A549 (cell line): ENCODE data around the gene ATP2C1. TPM values are rescaled to one million over a fixed set of nuclear protein-coding genes. Genes with fewer than 3 reads are reported as not detected.

Source experiments
- ATAC-seq, 2 experiments: fragments of 200-7000 bp in 1 of 2; fragments of >200 bp in 1 of 2; cut with Nextera tagmentation in 1 of 2; cut with Tn5 transposase in 1 of 2; 3 replicates each; pipeline versions ENCODE4 v1.8.0 to v1.9.1; 2018 to 2020; ENCODE audit warnings: mild to moderate bottlenecking in 1 of 2, moderate library complexity in 1 of 2
- CTCF ChIA-PET: fragments of 300-600 bp; sonication (Branson Sonifier 250); formaldehyde crosslinking; extraction: SDS; loops from one replicate; lab custom pipeline; 2021; ENCODE audit warnings: antibody characterized with exemption, inconsistent platforms; lab: Yijun Ruan, JAX
- POLR2A ChIA-PET: fragments of 350-600 bp; formaldehyde crosslinking; extraction: SDS; loops from one replicate; lab custom pipeline; 2021; ENCODE audit warnings: antibody characterized with exemption, inconsistent platforms; lab: Yijun Ruan, JAX
- DNase-seq, 2 experiments: peaks; one replicate each; pipeline versions ENCODE4 v3.0.0 to v3.0.0-alpha.2; 2011 to 2016; ENCODE audit warnings: low read depth in 1 of 2, low spot score in 1 of 2
- FAIRE-seq: peaks from 2 replicates; lab custom pipeline; 2011; peaks lifted over from hg19 to GRCh38; lab: Jason Lieb, UNC
- H3K27ac ChIP-seq, 2 experiments: fragments of >200 bp; sonication (Bioruptor Twin); formaldehyde crosslinking; 3 replicates each; pipeline ENCODE4 v1.5.1; 2016 to 2017
- H3K4me1 ChIP-seq: fragments of >200 bp; sonication (Bioruptor Twin); formaldehyde crosslinking; 3 replicates; pipeline ENCODE4 v1.6.1; 2016
- H3K4me2 ChIP-seq: fragments of >200 bp; sonication (Bioruptor Twin); formaldehyde crosslinking; 3 replicates; pipeline ENCODE4 v1.6.1; 2016
- H3K4me3 ChIP-seq: fragments of >200 bp; sonication (Bioruptor Twin); formaldehyde crosslinking; 3 replicates; pipeline ENCODE4 v1.5.1; 2016
- H3K9me3 ChIP-seq: fragments of >200 bp; sonication (Bioruptor Twin); formaldehyde crosslinking; 3 replicates; pipeline ENCODE4 v1.6.1; 2016
- BCL3 ChIP-seq: fragments of >200 bp; sonication (Bioruptor Twin); formaldehyde crosslinking; IDR thresholded peaks from 3 replicates; pipeline ENCODE4 v1.6.1; 2016
- BHLHE40 ChIP-seq: IDR thresholded peaks from 2 replicates; pipeline ENCODE4 v1.6.1; 2012; ENCODE audit warnings: low read depth, low read length, inconsistent platforms
- CBX2 ChIP-seq: fragments of 200-600 bp; sonication (generic); IDR thresholded peaks from 2 replicates; pipeline ENCODE4 v1.6.1; 2016; ENCODE audit warnings: low read depth, mild to moderate bottlenecking, borderline replicate concordance
- CEBPB ChIP-seq, 2 experiments: fragments of >200 bp in 1 of 2; sonication (Bioruptor Twin) in 1 of 2; formaldehyde crosslinking in 1 of 2; IDR thresholded peaks; 2 replicates each; pipeline ENCODE4 v1.6.1; 2012 to 2016
- CHD2 ChIP-seq: fragments of 150-350 bp; IDR thresholded peaks from 2 replicates; pipeline ENCODE4 v1.6.1; 2014; ENCODE audit warnings: low read length; ENCODE audit not compliant: partially characterized antibody
- CHD4 ChIP-seq: fragments of 200-600 bp; sonication (generic); IDR thresholded peaks from 2 replicates; pipeline ENCODE4 v1.6.1; 2016; ENCODE audit warnings: antibody characterized with exemption, mild to moderate bottlenecking, borderline replicate concordance
- CTCF ChIP-seq: fragments of >200 bp; sonication (Bioruptor Twin); formaldehyde crosslinking; IDR thresholded peaks from 3 replicates; pipeline ENCODE4 v1.5.1; 2016
- EP300 ChIP-seq, 2 experiments: fragments of >200 bp; sonication (Bioruptor Twin); formaldehyde crosslinking; IDR thresholded peaks; 2 replicates in 1 of 2; 3 replicates in 1 of 2; pipeline ENCODE4 v1.6.1; 2016 to 2017
- ESRRA ChIP-seq: fragments of 150-350 bp; IDR thresholded peaks from 2 replicates; pipeline ENCODE4 v1.6.1; 2014; ENCODE audit warnings: mild to moderate bottlenecking, low read length, borderline replicate concordance
- FOSL2 ChIP-seq, 2 experiments: fragments of 450-650 bp in 1 of 2; fragments of >200 bp in 1 of 2; sonication (Bioruptor Twin) in 1 of 2; formaldehyde crosslinking; IDR thresholded peaks; 2 replicates each; pipeline versions ENCODE4 v1.5.0 to v1.6.1; 2016 to 2020; ENCODE audit warnings: mild to moderate bottlenecking in 1 of 2, moderate library complexity in 1 of 2
- FOXS1 ChIP-seq: fragments of 250-450 bp; sonication (Bioruptor Pico); IDR thresholded peaks from 2 replicates; pipeline ENCODE4 v1.5.0; 2020; ENCODE audit warnings: mild to moderate bottlenecking, moderate library complexity
- GATA3 ChIP-seq: IDR thresholded peaks from 2 replicates; pipeline ENCODE4 v1.6.1; 2012; ENCODE audit warnings: borderline replicate concordance
- HDAC2 ChIP-seq: fragments of 200-600 bp; sonication (generic); IDR thresholded peaks from 2 replicates; pipeline ENCODE4 v1.6.1; 2016
- HES2 ChIP-seq: fragments of >200 bp; sonication (Bioruptor Twin); formaldehyde crosslinking; IDR thresholded peaks from 2 replicates; pipeline ENCODE4 v1.6.1; 2016
- HOXA7 ChIP-seq: fragments of 250-450 bp; sonication (Bioruptor Pico); IDR thresholded peaks from 2 replicates; pipeline ENCODE4 v1.5.0; 2020; ENCODE audit warnings: mild to moderate bottlenecking, moderate library complexity
- HOXB13 ChIP-seq: fragments of 250-450 bp; sonication (Bioruptor Pico); IDR thresholded peaks from 2 replicates; pipeline ENCODE4 v1.5.0; 2020; ENCODE audit warnings: low read depth, mild to moderate bottlenecking, moderate library complexity
- KDM5A ChIP-seq: fragments of 200-600 bp; sonication (generic); IDR thresholded peaks from 2 replicates; pipeline ENCODE4 v1.6.1; 2016; ENCODE audit warnings: antibody characterized with exemption, mild to moderate bottlenecking
- MAFK ChIP-seq: fragments of 450-650 bp; IDR thresholded peaks from 2 replicates; pipeline ENCODE4 v1.6.1; 2014; ENCODE audit not compliant: partially characterized antibody
- MAZ ChIP-seq: fragments of 150-350 bp; IDR thresholded peaks from 2 replicates; pipeline ENCODE4 v1.6.1; 2014; ENCODE audit warnings: antibody characterized with exemption, low read depth, low read length, borderline replicate concordance
- POLR2A ChIP-seq: IDR thresholded peaks from 2 replicates; pipeline ENCODE4 v1.6.1; 2012; ENCODE audit warnings: mild to moderate bottlenecking, low read length
- POLR2AphosphoS2 ChIP-seq: conservative IDR thresholded peaks from 2 replicates; pipeline ENCODE4 v1.6.1; 2012; ENCODE audit warnings: low read length, improper control_type of control experiment, inconsistent platforms
- REST ChIP-seq: fragments of 200-600 bp; sonication (generic); IDR thresholded peaks from 2 replicates; pipeline ENCODE4 v1.6.1; 2016; ENCODE audit warnings: antibody characterized with exemption, mild to moderate bottlenecking, moderate library complexity
- RFX5 ChIP-seq: fragments of 450-650 bp; IDR thresholded peaks from 2 replicates; pipeline ENCODE4 v1.7.1; 2014; ENCODE audit warnings: antibody characterized with exemption, mild to moderate bottlenecking, moderate library complexity
- ZC3H11A ChIP-seq: fragments of 450-650 bp; IDR thresholded peaks from 2 replicates; pipeline ENCODE4 v1.6.1; 2014; ENCODE audit warnings: antibody characterized with exemption, mild to moderate bottlenecking
- ZNF302 ChIP-seq: fragments of 250-450 bp; sonication (Bioruptor Pico); IDR thresholded peaks from 2 replicates; pipeline ENCODE4 v1.9.0; 2021; ENCODE audit warnings: inconsistent platforms, mild to moderate bottlenecking, moderate library complexity
- WGBS: methylation state at CpG from one replicate; pipeline ENCODE4 v1.1.6; 2017; ENCODE audit errors: missing lambda C conversion rate; 5-methylcytosine and 5-hydroxymethylcytosine counted together
- polyA plus RNA-seq, 4 experiments: library from polyadenylated mRNA; depleted of rRNA in 3 of 4; stranded (reverse); fragments of >200 nt; fragmentation: RNase III in 1 of 4; extraction: RNeasy Plus Mini Kit Qiagen cat#74134 plus additional on column Dnase treatment in 1 of 4; gene quantifications; 2 replicates in 3 of 4; 3 replicates in 1 of 4; pipeline ENCODE4 v1.2.3, GENCODE V29; 2011 to 2017

ATP2C1 gene
- polyA plus RNA-seq, 2 of the 4 experiments (the other 2 are of a cell fraction) = 48.1 to 74.3 TPM

GRCh38 chr3:130851277-130851676 is 42.6 kb upstream of the ATP2C1 start:
- H3K4me1 ChIP-seq = no peaks in the 10 kb centered on the region
- no peak overlapping the region for H3K27ac ChIP-seq
- H3K9me3 ChIP-seq = no peaks in the 10 kb centered on the region
- POLR2A ChIA-PET = no interaction called here
- ATAC-seq (no peak), FAIRE-seq (no peak), DNase-seq (no peak)
- CTCF ChIA-PET = no interaction called here
- TF ChIP-seq CEBPB (IDR thresholded peaks at IDR 0.05) (no peak), HES2 (no peak), BCL3 (no peak), BHLHE40 (no peak), ZNF302 (CRISPR knock-in tag) (no peak), EP300 (IDR thresholded peaks at IDR 0.05) (no peak), KDM5A (no peak)
- no peak overlapping the region for H3K4me3 ChIP-seq
- H3K4me2 ChIP-seq = no peak overlapping the region

GRCh38 chr3:130853581-130853980 is 40.3 kb upstream of the ATP2C1 start:
- FAIRE-seq (no peak), DNase-seq (no peak), ATAC-seq (no peak)
- Histone ChIP-seq H3K27ac (no peak overlapping the region), H3K4me2 (no peak overlapping the region), H3K4me3 (no peak overlapping the region), H3K9me3 (no peaks in the 10 kb centered on the region), H3K4me1 (no peaks in the 10 kb centered on the region)
- ChIA-PET CTCF (no interaction called here), POLR2A (no interaction called here)
- TF ChIP-seq CTCF = no peak
- TF ChIP-seq FOXS1 (CRISPR knock-in tag) = no peak
- TF ChIP-seq ZNF302 (CRISPR knock-in tag) = no peak
- TF ChIP-seq POLR2A = no peak
- TF ChIP-seq REST = no peak
- TF ChIP-seq GATA3 = no peak
- TF ChIP-seq RFX5 = no peak
- TF ChIP-seq ZC3H11A = no peak
- TF ChIP-seq MAZ = no peak
- TF ChIP-seq HDAC2 = no peak
- no peak for TF ChIP-seq KDM5A
- TF ChIP-seq EP300 (IDR thresholded peaks at IDR 0.05) = no peak
- TF ChIP-seq POLR2AphosphoS2 = no peak
- 0% methylated on average over 2 of the region's 2 CpGs for WGBS

- CTCF ChIA-PET = no interaction called here
- no peak for DNase-seq
- no peak for FAIRE-seq
- no peak for TF ChIP-seq ZNF302 (CRISPR knock-in tag)
- no peak for TF ChIP-seq HOXB13
- TF ChIP-seq MAFK = no peak
- no peak for TF ChIP-seq ZC3H11A
- TF ChIP-seq CHD4 = no peak
- no peak for TF ChIP-seq CTCF
- TF ChIP-seq ESRRA = no peak
- no peak for TF ChIP-seq CHD2
- no peak for TF ChIP-seq HES2
- TF ChIP-seq HDAC2 = no peak
- TF ChIP-seq HOXA7 = no peak
- TF ChIP-seq FOSL2 (IDR thresholded peaks at IDR 0.05) = no peak
- no peak for TF ChIP-seq FOSL2 (CRISPR knock-in tag; IDR thresholded peaks at IDR 0.05)
- TF ChIP-seq CBX2 = no peak
These were observed 39.5 kb upstream of the ATP2C1 start for GRCh38 chr3:130854208-130854864.

More at GRCh38 chr3:130854208-130854864, 39.5 kb upstream of the ATP2C1 start:
- POLR2A ChIA-PET = no interaction called here
- no peak overlapping the region for H3K4me3 ChIP-seq
- no peak overlapping the region for H3K4me2 ChIP-seq
- WGBS = 62% methylated on average over 5 of the region's 5 CpGs
- no peaks in the 10 kb centered on the region for H3K4me1 ChIP-seq
- ATAC-seq = no peak
- H3K27ac ChIP-seq = no peak overlapping the region
- H3K9me3 ChIP-seq = no peaks in the 10 kb centered on the region
